CD4-positive, alpha-beta T cell treated with Interferon gamma for 1 hour (primary cell): ENCODE data around the gene E2F8.
"Not testable (repeated sequence)": the region's sequence is repeated elsewhere in the genome, so short reads cannot be mapped to it uniquely, and the experiment has no call there.

Experiments
- DNase-seq: peaks from one replicate; pipeline ENCODE4 v3.0.0-alpha.2; 2020

E2F8 gene, protein sequence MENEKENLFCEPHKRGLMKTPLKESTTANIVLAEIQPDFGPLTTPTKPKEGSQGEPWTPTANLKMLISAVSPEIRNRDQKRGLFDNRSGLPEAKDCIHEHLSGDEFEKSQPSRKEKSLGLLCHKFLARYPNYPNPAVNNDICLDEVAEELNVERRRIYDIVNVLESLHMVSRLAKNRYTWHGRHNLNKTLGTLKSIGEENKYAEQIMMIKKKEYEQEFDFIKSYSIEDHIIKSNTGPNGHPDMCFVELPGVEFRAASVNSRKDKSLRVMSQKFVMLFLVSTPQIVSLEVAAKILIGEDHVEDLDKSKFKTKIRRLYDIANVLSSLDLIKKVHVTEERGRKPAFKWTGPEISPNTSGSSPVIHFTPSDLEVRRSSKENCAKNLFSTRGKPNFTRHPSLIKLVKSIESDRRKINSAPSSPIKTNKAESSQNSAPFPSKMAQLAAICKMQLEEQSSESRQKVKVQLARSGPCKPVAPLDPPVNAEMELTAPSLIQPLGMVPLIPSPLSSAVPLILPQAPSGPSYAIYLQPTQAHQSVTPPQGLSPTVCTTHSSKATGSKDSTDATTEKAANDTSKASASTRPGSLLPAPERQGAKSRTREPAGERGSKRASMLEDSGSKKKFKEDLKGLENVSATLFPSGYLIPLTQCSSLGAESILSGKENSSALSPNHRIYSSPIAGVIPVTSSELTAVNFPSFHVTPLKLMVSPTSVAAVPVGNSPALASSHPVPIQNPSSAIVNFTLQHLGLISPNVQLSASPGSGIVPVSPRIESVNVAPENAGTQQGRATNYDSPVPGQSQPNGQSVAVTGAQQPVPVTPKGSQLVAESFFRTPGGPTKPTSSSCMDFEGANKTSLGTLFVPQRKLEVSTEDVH

DNA sequence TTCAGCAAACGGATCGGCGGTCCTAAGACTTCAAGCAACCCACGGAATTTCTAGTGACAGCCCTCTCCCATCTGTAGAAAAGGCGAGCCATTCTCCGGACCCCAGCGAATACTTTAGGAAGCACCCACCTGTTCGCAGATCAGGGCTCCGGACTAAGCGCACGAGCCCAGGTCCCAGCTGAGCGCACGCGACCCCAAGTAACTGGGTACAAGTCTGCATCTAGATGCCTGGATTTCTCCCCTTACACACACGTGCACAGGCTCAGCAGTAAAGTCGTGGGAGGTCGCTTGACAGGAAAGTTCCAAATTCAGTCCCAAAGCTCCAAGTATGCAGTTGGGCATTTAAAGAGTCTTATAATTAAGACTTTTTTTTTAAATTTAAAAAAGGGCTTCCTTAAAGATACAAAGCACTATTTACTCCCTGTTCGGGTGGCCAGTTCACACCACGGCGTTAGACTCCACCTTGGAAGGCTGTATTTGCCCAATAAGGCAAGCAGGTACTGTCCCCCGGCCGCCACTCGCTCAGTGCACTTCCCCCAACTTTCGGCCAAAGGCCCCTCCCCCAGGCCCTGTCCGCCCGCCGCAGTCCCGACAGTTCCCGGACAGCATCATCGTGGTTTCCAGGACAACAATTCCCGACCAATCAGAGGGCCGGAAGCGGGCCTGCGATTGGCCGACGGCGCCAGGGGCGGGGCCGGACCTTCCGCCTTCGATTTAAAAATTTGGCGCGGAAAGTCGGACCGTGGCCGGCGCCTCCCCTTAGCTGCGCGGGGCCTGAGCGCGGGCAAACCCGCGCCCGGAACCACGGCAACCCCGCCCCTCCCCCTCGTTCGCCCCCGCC is at the start of gene E2F8:
Gene E2F8 (minus strand): TSS at position 526 of the 840 bp plus-strand sequence. CDS start 824 bp downstream, outside the sequence.
- DNase-seq: peak; percentile 86

DNA sequence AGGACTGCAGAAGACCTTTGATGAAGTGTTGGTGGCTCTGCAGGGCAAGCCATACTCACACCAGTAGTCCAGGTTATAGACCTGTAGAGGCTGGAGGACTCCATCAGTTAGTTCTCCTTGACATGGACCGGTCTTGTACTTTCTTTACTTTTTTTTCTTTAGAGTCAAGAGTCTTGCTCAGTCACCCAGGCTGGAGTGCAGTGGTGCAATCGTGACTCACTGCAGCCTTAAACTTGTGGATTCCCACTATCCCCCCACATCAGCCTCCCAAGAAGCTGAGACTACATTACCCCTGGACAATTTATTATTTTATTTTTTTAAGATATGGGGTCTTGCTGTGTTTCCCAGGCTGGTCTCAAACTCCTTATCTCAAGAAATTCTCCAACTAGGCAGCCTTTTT is 49.6 kb upstream of the E2F8 start:
- no peak for DNase-seq

GRCh38 chr11:19288256-19288655 is 47.5 kb upstream of the E2F8 start:
- DNase-seq: no peak

DNA sequence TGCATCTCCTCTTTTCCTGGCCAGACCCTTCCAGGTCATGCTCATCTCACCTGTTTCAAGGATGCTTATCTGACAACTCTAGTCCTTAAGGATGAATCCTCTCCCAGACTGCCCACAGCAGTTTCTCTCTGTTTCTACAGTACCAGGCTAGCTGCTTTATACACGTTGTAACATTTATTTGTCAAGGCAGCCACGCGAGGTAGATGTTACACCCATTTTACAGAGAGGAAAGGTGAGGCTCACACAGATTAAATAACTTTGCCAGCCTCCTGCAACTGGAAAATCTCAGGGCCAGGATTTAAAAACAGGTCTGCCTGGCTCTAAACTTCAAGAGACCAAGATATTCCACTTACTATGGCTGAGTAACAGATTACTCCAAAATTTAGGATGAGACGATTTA is 45.7 kb upstream of the E2F8 start:
- DNase-seq: no peak

GRCh38 chr11:19284881-19285280 is 44.1 kb upstream of the E2F8 start:
- no peak for DNase-seq

- DNase-seq: no peak
Observed at GRCh38 chr11:19283991-19284390, 43.2 kb upstream of the E2F8 start.

GRCh38 chr11:19281555-19281954 is 40.8 kb upstream of the E2F8 start:
- no peak for DNase-seq

- peak; percentile 20 for DNase-seq
Observed at GRCh38 chr11:19281041-19281440, 40.3 kb upstream of the E2F8 start.

DNA sequence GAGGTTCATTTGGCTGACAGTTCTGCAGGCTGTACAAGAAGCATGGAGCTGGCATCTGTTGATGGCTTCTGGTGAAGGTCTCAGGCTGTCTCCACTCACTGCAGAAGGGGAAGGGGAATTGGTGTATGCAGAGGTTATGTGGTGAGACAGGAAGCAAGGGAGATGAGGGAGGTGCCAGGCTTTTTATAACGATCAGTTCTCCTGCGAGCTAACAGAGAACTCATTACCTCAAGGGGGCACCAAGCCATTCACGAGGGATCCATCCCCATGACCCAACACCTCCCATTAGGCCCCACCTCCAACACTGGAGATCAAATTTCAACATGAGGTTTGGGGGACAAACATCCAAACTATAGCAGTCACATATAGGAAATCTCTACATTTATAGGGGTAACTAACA is 38.7 kb upstream of the E2F8 start:
- DNase-seq: no peak

DNA sequence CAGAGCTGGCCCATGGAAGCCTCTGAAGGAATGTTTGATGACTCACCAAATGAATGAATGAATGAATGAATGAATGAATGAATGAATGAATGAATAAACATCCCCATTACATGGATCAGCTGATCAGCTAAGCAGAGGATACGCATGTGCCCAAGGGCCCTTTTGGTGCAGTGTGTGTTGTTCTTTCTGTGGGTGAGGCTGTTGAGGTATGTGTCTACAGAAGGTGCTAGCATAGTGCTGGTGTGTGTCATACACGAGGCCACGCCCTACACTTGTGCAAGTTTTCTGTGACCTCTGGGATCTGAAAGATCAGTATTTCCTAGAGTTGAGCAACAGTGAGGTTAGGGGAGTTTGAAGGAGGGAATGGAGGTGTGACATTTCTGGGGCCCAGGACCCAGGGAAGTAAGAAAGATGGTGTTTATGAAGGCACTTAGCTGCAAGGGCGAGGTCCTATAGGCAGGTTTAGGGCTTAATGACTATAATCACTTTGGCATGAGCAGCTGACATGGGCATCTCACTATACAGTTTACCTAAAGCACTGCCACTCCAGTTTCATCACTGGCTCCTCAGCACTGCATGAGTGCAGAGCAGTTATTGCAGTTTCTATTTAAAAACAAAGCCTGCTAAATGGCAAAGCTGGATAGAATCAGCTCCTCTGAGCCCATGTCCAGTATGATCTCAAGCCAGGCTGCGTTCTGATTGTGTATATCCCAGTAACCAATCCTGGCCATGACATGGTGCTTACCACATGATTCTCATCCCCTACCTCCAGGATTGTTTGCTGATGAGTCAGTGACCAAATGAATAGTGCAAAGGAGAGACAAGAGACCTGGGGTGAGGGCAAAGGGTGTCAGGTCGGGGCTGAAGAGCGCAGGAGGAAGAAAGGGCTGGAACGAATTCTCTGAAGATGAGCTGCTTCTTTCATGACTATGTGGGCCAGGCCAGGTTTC is 36.4 kb upstream of the E2F8 start:
- no peak for DNase-seq

DNA sequence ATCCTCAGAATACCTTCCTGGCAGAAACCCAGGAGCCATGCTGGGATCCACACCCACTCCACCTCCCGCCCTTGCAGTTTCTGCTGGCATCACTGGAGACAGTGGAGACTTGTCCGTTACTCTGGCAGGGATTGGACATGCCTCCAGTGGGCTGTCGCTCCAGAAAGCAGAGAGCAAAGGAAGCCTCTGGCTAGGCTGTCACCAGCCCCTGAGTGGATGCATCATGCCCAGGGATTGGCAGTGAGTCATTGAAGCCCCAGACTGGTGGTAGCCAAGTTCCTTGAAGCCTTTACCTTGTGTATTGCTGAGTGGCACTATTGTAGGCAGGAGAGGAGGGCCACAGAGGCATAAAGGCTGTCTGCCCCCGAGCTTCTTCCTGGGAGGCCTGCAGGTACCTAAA is 34.8 kb upstream of the E2F8 start:
- no peak for DNase-seq

DNA sequence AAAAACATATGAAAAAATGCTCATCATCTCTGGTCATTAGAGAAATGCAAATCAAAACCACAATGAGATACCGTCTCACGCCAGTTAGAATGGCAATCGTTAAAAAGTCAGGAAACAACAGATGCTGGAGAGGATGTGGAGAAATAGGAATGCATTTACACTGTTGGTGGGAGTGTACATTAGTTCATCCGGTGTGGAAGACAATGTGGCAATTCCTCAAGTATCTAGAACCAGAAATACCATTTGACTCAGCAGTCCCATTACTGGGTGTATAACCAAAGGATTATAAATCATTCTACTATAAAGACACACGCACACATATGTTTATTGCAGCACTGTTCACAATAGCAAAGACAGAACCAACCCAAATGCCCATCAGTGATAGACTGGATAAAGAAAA is 32.5 kb upstream of the E2F8 start:
- not testable (repeated sequence) for DNase-seq

DNA sequence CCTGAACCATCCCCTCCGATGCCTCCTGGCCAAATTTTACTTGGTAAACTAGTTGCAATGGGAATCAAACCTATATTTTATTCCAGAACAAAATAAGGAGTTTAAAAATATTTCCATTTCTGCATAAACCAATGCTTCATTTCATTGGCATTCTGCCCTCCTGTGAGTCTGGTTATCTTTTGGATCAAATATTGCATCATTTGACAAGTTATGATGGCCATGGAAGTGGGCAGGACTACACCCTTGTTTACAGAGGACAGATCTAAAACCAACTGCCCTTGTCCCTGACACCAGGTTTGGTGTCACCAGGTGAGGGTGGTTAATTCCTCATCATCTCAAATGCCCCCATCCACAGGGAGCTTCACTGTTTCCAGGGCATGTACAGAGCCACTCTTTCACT is 28.2 kb upstream of the E2F8 start:
- DNase-seq: no peak

GRCh38 chr11:19267567-19267966 is 26.8 kb upstream of the E2F8 start:
- no peak for DNase-seq

GRCh38 chr11:19263333-19263732 is 22.6 kb upstream of the E2F8 start:
- no peak for DNase-seq

- peak; percentile 36 for DNase-seq
Observed at GRCh38 chr11:19259487-19260345, 19.0 kb upstream of the E2F8 start.

GRCh38 chr11:19258641-19259230 is 18.0 kb upstream of the E2F8 start:
- no peak for DNase-seq

DNA sequence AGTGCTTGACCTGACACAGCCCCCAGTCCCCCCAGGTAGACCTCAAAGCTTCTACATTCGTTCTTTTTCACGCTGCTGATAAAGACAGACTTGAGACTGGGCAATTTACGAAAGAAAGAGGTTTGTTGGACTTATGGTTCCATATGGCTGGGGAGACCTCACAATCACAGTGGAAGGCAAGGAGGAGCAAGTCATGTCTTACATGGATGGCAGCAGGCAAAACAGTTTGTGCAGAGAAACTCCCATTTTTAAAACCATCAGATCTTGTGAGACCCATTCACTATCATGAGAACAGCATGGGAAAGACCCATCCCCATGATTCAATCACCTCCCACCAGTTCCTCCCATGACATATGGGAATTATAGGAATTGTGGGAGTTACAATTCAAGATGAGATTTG is 13.7 kb upstream of the E2F8 start:
- not testable (repeated sequence) for DNase-seq

DNA sequence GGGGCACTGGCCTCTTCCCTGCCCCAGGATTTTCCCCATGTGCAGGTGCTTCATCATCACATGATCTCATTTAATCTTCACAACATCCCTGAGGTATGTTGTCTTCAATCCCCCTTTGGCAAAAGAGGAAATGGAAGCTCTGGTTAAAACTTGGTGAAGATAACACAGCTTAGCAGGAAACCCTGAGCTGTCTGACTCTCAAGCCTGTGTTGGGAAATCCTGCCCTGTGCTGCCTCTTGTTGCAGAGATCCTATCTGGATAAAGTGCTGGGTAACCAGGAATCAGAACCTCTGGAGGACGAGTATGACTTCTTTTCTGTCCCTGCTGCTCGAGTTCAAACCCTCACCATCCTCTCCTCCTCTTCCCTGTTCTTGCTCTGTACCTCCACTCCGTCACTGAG is 13.1 kb upstream of the E2F8 start:
- DNase-seq: no peak

GRCh38 chr11:19253153-19253745 is 12.5 kb upstream of the E2F8 start:
- DNase-seq: no peak
